GM21526 (cell line): ENCODE data around the gene SLC12A7.
"Not testable (repeated sequence)": the region's sequence is repeated elsewhere in the genome, so short reads cannot be mapped to it uniquely, and the experiment has no call there.

Source experiments
- ATAC-seq: cut with Tn5 transposase; IDR thresholded peaks from one replicate; pipeline ENCODE4 v1.9.1; 2021; ENCODE audit warnings: moderate library complexity; ENCODE audit not compliant: unreplicated experiment, low FRiP score

SLC12A7 gene

GRCh38 chr5:1111727-1112289 lies at the start of gene SLC12A7:
SLC12A7 (minus strand) TSS chr5:1112063; CDS start chr5:1111991, 72 bp downstream.
- peak; percentile 49 for ATAC-seq

- ATAC-seq = no peak
Measured at GRCh38 chr5:1161108-1161832, 49.4 kb upstream of the SLC12A7 start.

- no peak for ATAC-seq
Measured at GRCh38 chr5:1159774-1160406, 48.0 kb upstream of the SLC12A7 start.

- no peak for ATAC-seq
Measured at GRCh38 chr5:1159341-1159675, 47.4 kb upstream of the SLC12A7 start.

- no peak for ATAC-seq
Measured at GRCh38 chr5:1158647-1159340, 46.9 kb upstream of the SLC12A7 start.

- not testable (repeated sequence) for ATAC-seq
Measured at GRCh38 chr5:1157461-1157986, 45.7 kb upstream of the SLC12A7 start.

GRCh38 chr5:1156754-1157460 lies 45.0 kb upstream of the SLC12A7 start:
- ATAC-seq = no peak

- no peak for ATAC-seq
Measured at GRCh38 chr5:1156033-1156753, 44.3 kb upstream of the SLC12A7 start.

GRCh38 chr5:1155191-1156032 lies 43.5 kb upstream of the SLC12A7 start:
- no peak for ATAC-seq

GRCh38 chr5:1153428-1153827 lies 41.6 kb upstream of the SLC12A7 start:
- no peak for ATAC-seq

GRCh38 chr5:1152771-1153282 lies 41.0 kb upstream of the SLC12A7 start:
- ATAC-seq = no peak

GRCh38 chr5:1152156-1152555 lies 40.3 kb upstream of the SLC12A7 start:
- no peak for ATAC-seq

- no peak for ATAC-seq
Measured at GRCh38 chr5:1151316-1151715, 39.5 kb upstream of the SLC12A7 start.

GRCh38 chr5:1150866-1151265 lies 39.0 kb upstream of the SLC12A7 start:
- ATAC-seq = no peak

GRCh38 chr5:1144638-1145396 lies 33.0 kb upstream of the SLC12A7 start:
- no peak for ATAC-seq

- no peak for ATAC-seq
Measured at GRCh38 chr5:1144089-1144488, 32.2 kb upstream of the SLC12A7 start.

GRCh38 chr5:1143670-1143951 lies 31.7 kb upstream of the SLC12A7 start:
- ATAC-seq = no peak
